Neural progenitor cell (in vitro differentiated cells): ENCODE measurements around the gene NAP1L5. TPM values are rescaled to one million over a fixed set of nuclear protein-coding genes. Genes with fewer than 3 reads are reported as not detected.

ENCODE experiments used
- DNase-seq: peaks from one replicate; pipeline ENCODE4 v3.0.0-alpha.2; 2016; ENCODE audit warnings: low spot score
- H2AFZ ChIP-seq: fragments of 200-600 bp; sonication (generic); replicated peaks from 2 replicates; pipeline ENCODE4 v1.6.1; 2016; ENCODE audit warnings: antibody characterized with exemption
- H3F3A ChIP-seq: fragments of 200-600 bp; sonication (generic); 2 replicates; pipeline ENCODE4 v1.6.1; 2016; ENCODE audit warnings: antibody characterized with exemption, low read depth
- H3K27ac ChIP-seq: fragments of 200-600 bp; sonication (generic); 2 replicates; pipeline ENCODE4 v1.5.1; 2016; ENCODE audit warnings: mild to moderate bottlenecking
- H3K27me3 ChIP-seq: fragments of 200-600 bp; sonication (generic); 2 replicates; pipeline ENCODE4 v1.6.1; 2016; ENCODE audit warnings: mild to moderate bottlenecking, moderate library complexity
- H3K36me3 ChIP-seq: fragments of 200-600 bp; sonication (generic); 2 replicates; pipeline ENCODE4 v1.5.1; 2016
- H3K4me1 ChIP-seq: fragments of 200-600 bp; sonication (generic); 2 replicates; pipeline ENCODE4 v1.6.1; 2016; ENCODE audit warnings: mixed run types
- H3K4me2 ChIP-seq: fragments of 200-600 bp; sonication (generic); 2 replicates; pipeline ENCODE4 v1.6.1; 2016
- H3K4me3 ChIP-seq: fragments of 200-600 bp; sonication (generic); 2 replicates; pipeline ENCODE4 v1.5.1; 2016
- H3K79me2 ChIP-seq: fragments of 200-600 bp; sonication (generic); 2 replicates; pipeline ENCODE4 v1.6.1; 2016; ENCODE audit warnings: low read depth
- H3K9ac ChIP-seq: fragments of 200-600 bp; sonication (generic); 2 replicates; pipeline ENCODE4 v1.6.1; 2016
- H3K9me3 ChIP-seq: fragments of 200-600 bp; sonication (generic); 2 replicates; pipeline ENCODE4 v1.5.1; 2016; ENCODE audit warnings: low read depth
- H4K20me1 ChIP-seq: fragments of 200-600 bp; sonication (generic); 2 replicates; pipeline ENCODE4 v1.6.1; 2016; ENCODE audit warnings: low read depth
- H3K27ac Mint-ChIP-seq: 3 replicates; pipeline ENCODE4 v1.8.0; 2021; ENCODE audit warnings: mixed read lengths
- H3K27me3 Mint-ChIP-seq: 2 replicates; pipeline ENCODE4 v1.8.0; 2022; ENCODE audit warnings: low read depth, mild to moderate bottlenecking, inconsistent platforms, moderate library complexity, mixed read lengths; ENCODE audit not compliant: insufficient read depth
- H3K36me3 Mint-ChIP-seq: 3 replicates; pipeline ENCODE4 v1.8.0; 2021; ENCODE audit warnings: mixed read lengths
- H3K4me1 Mint-ChIP-seq: 3 replicates; pipeline ENCODE4 v1.8.0; 2021; ENCODE audit warnings: mixed read lengths
- H3K4me3 Mint-ChIP-seq: 3 replicates; pipeline ENCODE4 v1.8.0; 2021; ENCODE audit warnings: mild to moderate bottlenecking, moderate library complexity, mixed read lengths
- H3K9me3 Mint-ChIP-seq: 3 replicates; pipeline ENCODE4 v1.8.0; 2020; ENCODE audit warnings: mixed read lengths
- CTCF ChIP-seq: fragments of 200-600 bp; sonication (generic); IDR thresholded peaks from 2 replicates; pipeline ENCODE4 v1.5.1; 2017; ENCODE audit warnings: antibody characterized with exemption, mild to moderate bottlenecking
- EZH2 ChIP-seq: fragments of 200-600 bp; sonication (generic); IDR thresholded peaks from 2 replicates; pipeline ENCODE4 v1.6.1; 2017; ENCODE audit warnings: antibody characterized with exemption, mild to moderate bottlenecking, moderate library complexity
- EZH2phosphoT487 ChIP-seq: fragments of 200-600 bp; sonication (generic); IDR thresholded peaks from 2 replicates; pipeline ENCODE4 v1.6.1; 2017; ENCODE audit warnings: antibody characterized with exemption
- total RNA-seq: library from RNA; depleted of rRNA; stranded (reverse); fragments of >200 nt; gene quantifications from 2 replicates; pipeline ENCODE4 v1.2.3, GENCODE V29; 2015; ENCODE audit warnings: low replicate concordance

Gene NAP1L5
- total RNA-seq, 1 donor from 2014 or later, result 6.9 TPM

DNA sequence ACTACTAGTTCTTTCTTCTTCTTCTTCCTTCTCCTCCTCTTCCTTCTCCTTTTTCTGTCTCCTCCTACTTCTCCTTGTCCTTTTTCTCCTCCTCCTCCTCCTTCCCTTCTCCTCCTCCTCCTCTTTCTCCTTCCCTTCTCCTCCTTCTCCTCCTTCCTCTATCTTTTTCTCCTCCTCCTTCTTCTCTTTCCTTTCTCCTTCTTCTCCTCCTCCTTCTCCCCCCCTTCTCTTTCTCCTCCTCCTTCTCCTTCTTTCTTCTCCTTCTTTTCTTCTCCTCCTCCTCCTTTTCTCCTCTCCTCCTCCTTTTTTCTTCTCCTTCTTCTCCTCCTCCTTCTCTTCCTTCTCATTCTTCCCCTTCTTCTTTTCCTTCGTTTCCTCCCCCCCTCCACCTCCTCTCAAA is 21.8 kb upstream of the NAP1L5 start:
- Mint-ChIP-seq H3K4me3 (no peak overlapping the region), H3K36me3 (peaks cover 34% of the 10 kb centered on the region)

GRCh38 chr4:88718098-88718497 is 20.5 kb upstream of the NAP1L5 start:
- Mint-ChIP-seq H3K9me3 (peaks cover 30% of the 10 kb centered on the region), H3K36me3 (peaks cover 32% of the 10 kb centered on the region), H3K4me1 (peaks cover 4% of the 10 kb centered on the region), H3K27ac (no peak overlapping the region), H3K27me3 (peaks cover 2% of the 10 kb centered on the region), H3K4me3 (no peak overlapping the region)
- Histone ChIP-seq H3K36me3 (no peaks in the 10 kb centered on the region), H3K27ac (no peak overlapping the region), H4K20me1 (no peaks in the 10 kb centered on the region), H3K27me3 (no peaks in the 10 kb centered on the region), H3K4me1 (no peaks in the 10 kb centered on the region), H3K4me3 (no peak overlapping the region), H3K9ac (no peak overlapping the region), H3K4me2 (no peak overlapping the region), H2AFZ (no peak overlapping the region), H3K9me3 (peaks cover 11% of the 10 kb centered on the region), H3F3A (no peaks in the 10 kb centered on the region), H3K79me2 (no peaks in the 10 kb centered on the region)
- DNase-seq, result no peak
- no peak for TF ChIP-seq EZH2phosphoT487
- TF ChIP-seq CTCF, result no peak
- TF ChIP-seq EZH2, result no peak

More for the DNA sequence above, 21.8 kb upstream of the NAP1L5 start:
- no peak overlapping the region for H3K27ac ChIP-seq
- peaks cover 11% of the 10 kb centered on the region for H3K9me3 ChIP-seq
- no peak overlapping the region for H3K4me3 ChIP-seq
- Mint-ChIP-seq H3K27ac (no peak overlapping the region), H3K4me1 (peaks cover 4% of the 10 kb centered on the region), H3K27me3 (peaks cover 2% of the 10 kb centered on the region), H3K9me3 (peaks cover 30% of the 10 kb centered on the region)
- no peaks in the 10 kb centered on the region for H3F3A ChIP-seq
- H2AFZ ChIP-seq, result no peak overlapping the region
- no peaks in the 10 kb centered on the region for H3K36me3 ChIP-seq
- H3K4me1 ChIP-seq, result peaks cover 8% of the 10 kb centered on the region
- H3K4me2 ChIP-seq, result no peak overlapping the region
- no peaks in the 10 kb centered on the region for H3K27me3 ChIP-seq
- H4K20me1 ChIP-seq, result no peaks in the 10 kb centered on the region
- no peak overlapping the region for H3K9ac ChIP-seq
- H3K79me2 ChIP-seq, result no peaks in the 10 kb centered on the region
- no peak for DNase-seq
- no peak for TF ChIP-seq CTCF
- no peak for TF ChIP-seq EZH2phosphoT487
- TF ChIP-seq EZH2, result no peak

DNA sequence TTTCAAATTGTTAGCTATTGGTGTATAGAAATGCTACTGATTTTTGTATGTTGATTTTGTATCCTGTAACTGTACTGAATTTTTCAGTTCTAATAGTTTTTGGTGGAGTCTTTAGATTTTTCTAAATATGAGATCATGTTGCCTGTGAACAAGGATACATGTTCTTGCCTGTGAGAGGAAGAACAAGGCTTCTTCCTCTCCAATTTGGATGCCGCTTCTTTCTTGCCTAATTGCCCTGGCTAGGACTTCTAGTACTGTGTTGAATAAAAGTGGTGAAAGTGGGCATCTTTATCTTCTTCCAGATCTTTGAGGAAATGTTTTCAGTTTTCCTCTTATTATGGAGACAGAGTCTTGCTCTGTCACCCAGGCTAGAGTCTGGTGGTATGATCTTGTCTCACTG is 16.2 kb upstream of the NAP1L5 start:
- no peaks in the 10 kb centered on the region for H3F3A ChIP-seq
- no peak for DNase-seq
- no peaks in the 10 kb centered on the region for H4K20me1 ChIP-seq
- H3K27ac ChIP-seq, result no peak overlapping the region
- no peak overlapping the region for H3K27ac Mint-ChIP-seq
- H3K9ac ChIP-seq, result no peak overlapping the region
- H3K79me2 ChIP-seq, result no peaks in the 10 kb centered on the region
- H3K4me2 ChIP-seq, result no peak overlapping the region
- H3K4me1 Mint-ChIP-seq, result no peaks in the 10 kb centered on the region
- H3K4me3 ChIP-seq, result no peak overlapping the region
- no peaks in the 10 kb centered on the region for H3K27me3 ChIP-seq
- H3K4me3 Mint-ChIP-seq, result no peak overlapping the region
- peaks cover 11% of the 10 kb centered on the region for H3K9me3 ChIP-seq
- no peaks in the 10 kb centered on the region for H3K36me3 ChIP-seq
- TF ChIP-seq CTCF (no peak), EZH2phosphoT487 (no peak), EZH2 (no peak)
- H2AFZ ChIP-seq, result no peak overlapping the region
- H3K9me3 Mint-ChIP-seq, result peaks cover 21% of the 10 kb centered on the region
- no peaks in the 10 kb centered on the region for H3K4me1 ChIP-seq
- peaks cover 20% of the 10 kb centered on the region for H3K36me3 Mint-ChIP-seq
- H3K27me3 Mint-ChIP-seq, result peaks cover 2% of the 10 kb centered on the region
